ENCODE data around the gene WRNIP1. TPM values are rescaled to one million over a fixed set of nuclear protein-coding genes. Genes with fewer than 3 reads are reported as not detected.

WRNIP1 gene
- total and polyA plus RNA-seq, 9 of the 15 experiments (the other 6 are each of a cell fraction or from before 2014, with no cell fraction given) = 13.2 to 63.6 (median 48.6) TPM

GRCh38 chr6:2733324-2733723, 31.9 kb upstream of the WRNIP1 start (continued):
- no peak for TF ChIP-seq CHCHD3 (CRISPR knock-in tag; IDR thresholded peaks at IDR 0.05)

DNA sequence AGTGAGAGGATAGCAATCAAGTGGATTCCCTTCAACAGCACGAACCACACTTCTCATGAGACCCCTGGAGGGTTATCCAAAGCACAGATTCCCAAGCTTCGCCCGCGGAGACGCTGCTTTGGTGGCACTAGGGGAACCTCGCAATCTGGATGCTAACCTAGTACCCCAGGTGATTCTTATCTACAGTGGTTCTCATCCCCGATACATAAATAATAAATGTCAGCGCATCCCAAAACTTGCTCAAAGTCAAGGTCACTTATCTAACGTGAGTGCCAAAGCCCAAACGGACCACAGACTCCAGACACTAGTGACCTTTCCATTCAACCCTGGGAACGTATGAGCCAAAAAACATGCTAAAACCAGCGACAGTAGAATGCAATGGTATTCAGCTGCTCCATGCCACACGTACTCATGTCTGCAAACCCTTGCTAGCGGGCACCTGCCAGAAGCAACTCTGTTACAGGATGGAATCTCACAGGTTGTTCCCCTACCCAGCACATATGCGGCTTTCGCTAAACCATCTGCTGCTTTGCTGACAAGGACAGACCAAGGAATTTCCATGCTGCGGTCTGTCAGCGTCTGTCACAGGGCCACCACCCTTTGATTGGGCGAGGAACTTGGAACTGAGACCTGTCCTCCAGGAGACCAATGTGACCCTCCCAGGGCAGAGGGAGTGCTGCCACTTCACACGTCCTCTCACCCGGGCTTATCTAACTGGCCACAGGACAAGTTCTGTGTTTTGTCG, 31.3 kb upstream of the WRNIP1 start:
- Histone ChIP-seq H3K9me1 (ENCODE audit: control insufficient read depth, insufficient read depth, low read length) (peaks cover 3% of the 10 kb centered on the region), H3K4me3 (no peak overlapping the region), H3K4me2 (ENCODE audit: insufficient read depth, low read length) (peak overlapping the region; percentile 57), H3K9me3 (replicated peaks; ENCODE audit: control insufficient read depth, insufficient read depth, low read depth, low read length) (no peaks in the 10 kb centered on the region), H3K79me2 (ENCODE audit: control insufficient read depth, insufficient read depth, low read length) (no peaks in the 10 kb centered on the region), H3K27ac (ENCODE audit: extremely low read depth, low read depth, low read length) (peak overlapping the region; percentile 67), H3K36me3 (ENCODE audit: control insufficient read depth, insufficient read depth, low read length) (no peaks in the 10 kb centered on the region), H2AFZ (ENCODE audit: low read depth, low read length) (peak overlapping the region; percentile 91), H3K9ac (ENCODE audit: insufficient read depth in 1 of 2, low read depth in 2 of 2, low read length in 2 of 2) (peak overlapping the region in 1 of 2 experiments; percentile 12; a peak in 2 of 4 replicates), H3K4me1 (replicated peaks in 1 of 2; ENCODE audit: control insufficient read depth in 2 of 2, insufficient read depth in 2 of 2, low read length in 2 of 2) (peaks cover 9 to 47% of the 10 kb centered on the region in 2 experiments; a peak in 4 of 5 replicates), H4K20me1 (replicated peaks; ENCODE audit: control insufficient read depth, insufficient read depth, low read length) (no peaks in the 10 kb centered on the region), H3K27me3 (ENCODE audit: control insufficient read depth in 2 of 2, insufficient read depth in 2 of 2, low read length in 2 of 2) (no peaks in the 10 kb centered on the region)
- in situ Hi-C loops (cut with MboI) (no loop called here), intact Hi-C loops (cut with micrococcal nuclease) (loop anchor here (10.0 kb wide), 1 partner anchor 991 kb away; no protein-coding TSS in a partner anchor)
- WGBS (ENCODE audit: insufficient coverage, low coverage, missing lambda C conversion rate) = 60% methylated on average over 22 of the region's 22 CpGs
- no peak for ATAC-seq
- ChIA-PET CTCF (ENCODE audit: low intra/inter-chr PET ratio) (interaction anchor here (0.9 kb wide), 1 partner anchor 16 kb away, joined by 3 read pairs; no protein-coding TSS in a partner anchor), POLR2A (interaction anchor here (0.7 to 2.2 kb wide), 9 partner anchors 9 to 255 kb away, joined by 3 to 13 read pairs (median 3); no protein-coding TSS in a partner anchor)
- no TSS peak for BruUV-seq (replicated peaks)
- no peak for FAIRE-seq
- no peak for DNase-seq (ENCODE audit: extremely low read depth in 1 of 4, low spot score in 3 of 4)
- TF ChIP-seq ZNF583 (CRISPR knock-in tag; IDR thresholded peaks at IDR 0.05) (peak; percentile 17), MED1 (CRISPR knock-in tag; IDR thresholded peaks at IDR 0.05; ENCODE audit: borderline replicate concordance) (no peak), ZNF668 (CRISPR knock-in tag; IDR thresholded peaks at IDR 0.05) (0 out of 2 replicates have a peak, but pooled peaks have one; percentile 41), ZNF644 (tag; IDR thresholded peaks at IDR 0.05; ENCODE audit: low read depth) (peak; percentile 28), ZNF766 (CRISPR knock-in tag; conservative IDR thresholded peaks at IDR 0.05) (no peak), ATF1 (CRISPR knock-in tag; IDR thresholded peaks at IDR 0.05) (no peak), ATF1 (tag; IDR thresholded peaks at IDR 0.05) (peak; percentile 53), ZNF696 (CRISPR knock-in tag; conservative IDR thresholded peaks at IDR 0.05) (no peak), GTF2A2 (tag; IDR thresholded peaks at IDR 0.05) (peak; percentile 68; the same call in 1 of the 2 replicates), CSDE1 (IDR thresholded peaks at IDR 0.05) (no peak), ZNF239 (CRISPR knock-in tag; IDR thresholded peaks at IDR 0.05) (0 out of 2 replicates have a peak, but pooled peaks have one; percentile 6), L3MBTL2 (IDR thresholded peaks at IDR 0.05) (no peak), SLC30A9 (CRISPR knock-in tag; IDR thresholded peaks at IDR 0.05) (no peak), RREB1 (CRISPR knock-in tag; IDR thresholded peaks at IDR 0.05) (no peak)
